WTC11 (cell line): ENCODE data around the gene ABCC11. TPM values are rescaled to one million over a fixed set of nuclear protein-coding genes. Genes with fewer than 3 reads are reported as not detected.

Source experiments
- ATAC-seq: fragments of 200-7000 bp; cut with Tn5 transposase; 2 replicates; pipeline ENCODE4 v1.10.0; 2021; ENCODE audit warnings: mild to moderate bottlenecking, moderate library complexity
- CTCF ChIA-PET: fragments of 300-600 bp; sonication (Branson Sonifier 250); formaldehyde crosslinking; loops from one replicate; lab custom pipeline; 2021; ENCODE audit warnings: antibody characterized with exemption; lab: Charles Lee
- POLR2A ChIA-PET: fragments of 350-600 bp; sonication (Branson Sonifier 250); formaldehyde crosslinking; loops from one replicate; lab custom pipeline; 2021; ENCODE audit warnings: antibody characterized with exemption; lab: Charles Lee
- DNase-seq: peaks from one replicate; pipeline ENCODE4 v3.0.0; 2021; ENCODE audit warnings: low spot score
- H3K27ac Mint-ChIP-seq: 2 replicates; pipeline ENCODE4 v1.8.0; 2021; ENCODE audit warnings: mixed read lengths
- H3K27me3 Mint-ChIP-seq: 2 replicates; pipeline ENCODE4 v1.8.0; 2021; ENCODE audit warnings: low read depth, mild to moderate bottlenecking, moderate library complexity, mixed read lengths
- H3K36me3 Mint-ChIP-seq: 2 replicates; pipeline ENCODE4 v1.8.0; 2021; ENCODE audit warnings: mixed read lengths
- H3K4me1 Mint-ChIP-seq: 2 replicates; pipeline ENCODE4 v1.8.0; 2022; ENCODE audit warnings: mixed read lengths
- H3K4me3 Mint-ChIP-seq: 2 replicates; pipeline ENCODE4 v1.8.0; 2021; ENCODE audit warnings: mild to moderate bottlenecking, moderate library complexity, mixed read lengths
- H3K9me3 Mint-ChIP-seq: 2 replicates; pipeline ENCODE4 v1.8.0; 2021; ENCODE audit warnings: mixed read lengths
- CBFB ChIP-seq: sonication (generic); formaldehyde crosslinking; IDR thresholded peaks from 2 replicates; pipeline ENCODE4 v1.8.1; 2022; ENCODE audit warnings: mild to moderate bottlenecking, low read depth, missing genetic modification reagents
- FOXK1 ChIP-seq: sonication (generic); formaldehyde crosslinking; IDR thresholded peaks from 2 replicates; pipeline ENCODE4 v1.8.0; 2022; ENCODE audit warnings: mild to moderate bottlenecking, moderate library complexity, missing genetic modification reagents
- GABPB1 ChIP-seq: sonication (generic); formaldehyde crosslinking; IDR thresholded peaks from 2 replicates; pipeline ENCODE4 v1.8.1; 2023; ENCODE audit warnings: mild to moderate bottlenecking, missing genetic modification reagents
- IRF1 ChIP-seq: sonication (generic); formaldehyde crosslinking; IDR thresholded peaks from 2 replicates; pipeline ENCODE4 v1.8.0; 2023; ENCODE audit warnings: missing genetic modification reagents
- KAT7 ChIP-seq: sonication (generic); formaldehyde crosslinking; IDR thresholded peaks from 2 replicates; pipeline ENCODE4 v1.8.1; 2023; ENCODE audit warnings: missing genetic modification reagents, mild to moderate bottlenecking, borderline replicate concordance
- MYBL2 ChIP-seq: sonication (generic); formaldehyde crosslinking; IDR thresholded peaks from 2 replicates; pipeline ENCODE4 v1.8.1; 2023; ENCODE audit warnings: mild to moderate bottlenecking, moderate library complexity, missing genetic modification reagents
- NR2C2 ChIP-seq: sonication (generic); formaldehyde crosslinking; IDR thresholded peaks from 2 replicates; pipeline ENCODE4 v1.8.0; 2022; ENCODE audit warnings: mild to moderate bottlenecking, missing genetic modification reagents
- RORB ChIP-seq: fragments of 250-450 bp; sonication (Bioruptor Pico); IDR thresholded peaks from 2 replicates; pipeline ENCODE4 v1.9.0; 2021; ENCODE audit warnings: mild to moderate bottlenecking
- ZNF317 ChIP-seq: sonication (generic); formaldehyde crosslinking; IDR thresholded peaks from 2 replicates; pipeline ENCODE4 v1.8.1; 2023; ENCODE audit warnings: low read depth, mild to moderate bottlenecking, moderate library complexity, missing genetic modification reagents, borderline replicate concordance
- total RNA-seq: library from RNA; stranded (reverse); gene quantifications from 3 replicates; pipeline ENCODE4 v1.2.3, GENCODE V29; 2021
- TF ChIP-seq, protein P1 (sequence below): sonication (generic); formaldehyde crosslinking; conservative IDR thresholded peaks from 2 replicates; pipeline ENCODE4 v1.8.1; 2022; ENCODE audit warnings: mild to moderate bottlenecking, missing genetic modification reagents
- TF ChIP-seq, protein P2 (sequence below): sonication (generic); formaldehyde crosslinking; IDR thresholded peaks from 2 replicates; pipeline ENCODE4 v1.8.0; 2022; ENCODE audit warnings: mild to moderate bottlenecking, missing genetic modification reagents
- TF ChIP-seq, protein P3 (sequence below): sonication (generic); formaldehyde crosslinking; IDR thresholded peaks from 2 replicates; pipeline ENCODE4 v1.8.1; 2023; ENCODE audit warnings: mild to moderate bottlenecking, missing genetic modification reagents, borderline replicate concordance
- TF ChIP-seq, protein P4 (sequence below): sonication (generic); formaldehyde crosslinking; IDR thresholded peaks from 2 replicates; pipeline ENCODE4 v1.8.1; 2023; ENCODE audit warnings: mild to moderate bottlenecking, missing genetic modification reagents
- TF ChIP-seq, protein P5 (sequence below): sonication (generic); formaldehyde crosslinking; conservative IDR thresholded peaks from 2 replicates; pipeline ENCODE4 v1.8.1; 2023; ENCODE audit warnings: mild to moderate bottlenecking, low read depth, missing genetic modification reagents, moderate library complexity

ABCC11 gene
- total RNA-seq, 1 experiment from 2014 or later = not detected

GRCh38 chr16:48204825-48205151 lies 42.6 kb downstream of the ABCC11 start:
- ChIA-PET POLR2A (no interaction called here), CTCF (no interaction called here)
- Mint-ChIP-seq H3K4me3 (no peak overlapping the region), H3K27ac (no peak overlapping the region), H3K4me1 (0 out of 2 replicates have a peak, but pooled peaks cover 5% of the 10 kb centered on the region), H3K36me3 (no peaks in the 10 kb centered on the region), H3K9me3 (no peaks in the 10 kb centered on the region), H3K27me3 (no peaks in the 10 kb centered on the region)
- TF ChIP-seq KAT7 (CRISPR knock-in tag) = no peak
- no peak for TF ChIP-seq CBFB (CRISPR knock-in tag)
- no peak for TF ChIP-seq MYBL2
- no peak for TF ChIP-seq RORB
- TF ChIP-seq, protein P1, sequence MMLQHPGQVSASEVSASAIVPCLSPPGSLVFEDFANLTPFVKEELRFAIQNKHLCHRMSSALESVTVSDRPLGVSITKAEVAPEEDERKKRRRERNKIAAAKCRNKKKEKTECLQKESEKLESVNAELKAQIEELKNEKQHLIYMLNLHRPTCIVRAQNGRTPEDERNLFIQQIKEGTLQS (CRISPR knock-in tag) = no peak
- TF ChIP-seq, protein P2, sequence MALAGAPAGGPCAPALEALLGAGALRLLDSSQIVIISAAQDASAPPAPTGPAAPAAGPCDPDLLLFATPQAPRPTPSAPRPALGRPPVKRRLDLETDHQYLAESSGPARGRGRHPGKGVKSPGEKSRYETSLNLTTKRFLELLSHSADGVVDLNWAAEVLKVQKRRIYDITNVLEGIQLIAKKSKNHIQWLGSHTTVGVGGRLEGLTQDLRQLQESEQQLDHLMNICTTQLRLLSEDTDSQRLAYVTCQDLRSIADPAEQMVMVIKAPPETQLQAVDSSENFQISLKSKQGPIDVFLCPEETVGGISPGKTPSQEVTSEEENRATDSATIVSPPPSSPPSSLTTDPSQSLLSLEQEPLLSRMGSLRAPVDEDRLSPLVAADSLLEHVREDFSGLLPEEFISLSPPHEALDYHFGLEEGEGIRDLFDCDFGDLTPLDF = no peak
- TF ChIP-seq NR2C2 (CRISPR knock-in tag) = no peak
- no peak for TF ChIP-seq IRF1 (CRISPR knock-in tag)
- TF ChIP-seq ZNF317 (CRISPR knock-in tag) = no peak
- TF ChIP-seq, protein P3, sequence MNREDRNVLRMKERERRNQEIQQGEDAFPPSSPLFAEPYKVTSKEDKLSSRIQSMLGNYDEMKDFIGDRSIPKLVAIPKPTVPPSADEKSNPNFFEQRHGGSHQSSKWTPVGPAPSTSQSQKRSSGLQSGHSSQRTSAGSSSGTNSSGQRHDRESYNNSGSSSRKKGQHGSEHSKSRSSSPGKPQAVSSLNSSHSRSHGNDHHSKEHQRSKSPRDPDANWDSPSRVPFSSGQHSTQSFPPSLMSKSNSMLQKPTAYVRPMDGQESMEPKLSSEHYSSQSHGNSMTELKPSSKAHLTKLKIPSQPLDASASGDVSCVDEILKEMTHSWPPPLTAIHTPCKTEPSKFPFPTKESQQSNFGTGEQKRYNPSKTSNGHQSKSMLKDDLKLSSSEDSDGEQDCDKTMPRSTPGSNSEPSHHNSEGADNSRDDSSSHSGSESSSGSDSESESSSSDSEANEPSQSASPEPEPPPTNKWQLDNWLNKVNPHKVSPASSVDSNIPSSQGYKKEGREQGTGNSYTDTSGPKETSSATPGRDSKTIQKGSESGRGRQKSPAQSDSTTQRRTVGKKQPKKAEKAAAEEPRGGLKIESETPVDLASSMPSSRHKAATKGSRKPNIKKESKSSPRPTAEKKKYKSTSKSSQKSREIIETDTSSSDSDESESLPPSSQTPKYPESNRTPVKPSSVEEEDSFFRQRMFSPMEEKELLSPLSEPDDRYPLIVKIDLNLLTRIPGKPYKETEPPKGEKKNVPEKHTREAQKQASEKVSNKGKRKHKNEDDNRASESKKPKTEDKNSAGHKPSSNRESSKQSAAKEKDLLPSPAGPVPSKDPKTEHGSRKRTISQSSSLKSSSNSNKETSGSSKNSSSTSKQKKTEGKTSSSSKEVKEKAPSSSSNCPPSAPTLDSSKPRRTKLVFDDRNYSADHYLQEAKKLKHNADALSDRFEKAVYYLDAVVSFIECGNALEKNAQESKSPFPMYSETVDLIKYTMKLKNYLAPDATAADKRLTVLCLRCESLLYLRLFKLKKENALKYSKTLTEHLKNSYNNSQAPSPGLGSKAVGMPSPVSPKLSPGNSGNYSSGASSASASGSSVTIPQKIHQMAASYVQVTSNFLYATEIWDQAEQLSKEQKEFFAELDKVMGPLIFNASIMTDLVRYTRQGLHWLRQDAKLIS (CRISPR knock-in tag) = no peak
- TF ChIP-seq, protein P4, sequence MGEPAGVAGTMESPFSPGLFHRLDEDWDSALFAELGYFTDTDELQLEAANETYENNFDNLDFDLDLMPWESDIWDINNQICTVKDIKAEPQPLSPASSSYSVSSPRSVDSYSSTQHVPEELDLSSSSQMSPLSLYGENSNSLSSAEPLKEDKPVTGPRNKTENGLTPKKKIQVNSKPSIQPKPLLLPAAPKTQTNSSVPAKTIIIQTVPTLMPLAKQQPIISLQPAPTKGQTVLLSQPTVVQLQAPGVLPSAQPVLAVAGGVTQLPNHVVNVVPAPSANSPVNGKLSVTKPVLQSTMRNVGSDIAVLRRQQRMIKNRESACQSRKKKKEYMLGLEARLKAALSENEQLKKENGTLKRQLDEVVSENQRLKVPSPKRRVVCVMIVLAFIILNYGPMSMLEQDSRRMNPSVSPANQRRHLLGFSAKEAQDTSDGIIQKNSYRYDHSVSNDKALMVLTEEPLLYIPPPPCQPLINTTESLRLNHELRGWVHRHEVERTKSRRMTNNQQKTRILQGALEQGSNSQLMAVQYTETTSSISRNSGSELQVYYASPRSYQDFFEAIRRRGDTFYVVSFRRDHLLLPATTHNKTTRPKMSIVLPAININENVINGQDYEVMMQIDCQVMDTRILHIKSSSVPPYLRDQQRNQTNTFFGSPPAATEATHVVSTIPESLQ (CRISPR knock-in tag) = no peak
- TF ChIP-seq, protein P5, sequence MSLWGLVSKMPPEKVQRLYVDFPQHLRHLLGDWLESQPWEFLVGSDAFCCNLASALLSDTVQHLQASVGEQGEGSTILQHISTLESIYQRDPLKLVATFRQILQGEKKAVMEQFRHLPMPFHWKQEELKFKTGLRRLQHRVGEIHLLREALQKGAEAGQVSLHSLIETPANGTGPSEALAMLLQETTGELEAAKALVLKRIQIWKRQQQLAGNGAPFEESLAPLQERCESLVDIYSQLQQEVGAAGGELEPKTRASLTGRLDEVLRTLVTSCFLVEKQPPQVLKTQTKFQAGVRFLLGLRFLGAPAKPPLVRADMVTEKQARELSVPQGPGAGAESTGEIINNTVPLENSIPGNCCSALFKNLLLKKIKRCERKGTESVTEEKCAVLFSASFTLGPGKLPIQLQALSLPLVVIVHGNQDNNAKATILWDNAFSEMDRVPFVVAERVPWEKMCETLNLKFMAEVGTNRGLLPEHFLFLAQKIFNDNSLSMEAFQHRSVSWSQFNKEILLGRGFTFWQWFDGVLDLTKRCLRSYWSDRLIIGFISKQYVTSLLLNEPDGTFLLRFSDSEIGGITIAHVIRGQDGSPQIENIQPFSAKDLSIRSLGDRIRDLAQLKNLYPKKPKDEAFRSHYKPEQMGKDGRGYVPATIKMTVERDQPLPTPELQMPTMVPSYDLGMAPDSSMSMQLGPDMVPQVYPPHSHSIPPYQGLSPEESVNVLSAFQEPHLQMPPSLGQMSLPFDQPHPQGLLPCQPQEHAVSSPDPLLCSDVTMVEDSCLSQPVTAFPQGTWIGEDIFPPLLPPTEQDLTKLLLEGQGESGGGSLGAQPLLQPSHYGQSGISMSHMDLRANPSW = no peak
- no peak for DNase-seq
- no peak for ATAC-seq

DNA sequence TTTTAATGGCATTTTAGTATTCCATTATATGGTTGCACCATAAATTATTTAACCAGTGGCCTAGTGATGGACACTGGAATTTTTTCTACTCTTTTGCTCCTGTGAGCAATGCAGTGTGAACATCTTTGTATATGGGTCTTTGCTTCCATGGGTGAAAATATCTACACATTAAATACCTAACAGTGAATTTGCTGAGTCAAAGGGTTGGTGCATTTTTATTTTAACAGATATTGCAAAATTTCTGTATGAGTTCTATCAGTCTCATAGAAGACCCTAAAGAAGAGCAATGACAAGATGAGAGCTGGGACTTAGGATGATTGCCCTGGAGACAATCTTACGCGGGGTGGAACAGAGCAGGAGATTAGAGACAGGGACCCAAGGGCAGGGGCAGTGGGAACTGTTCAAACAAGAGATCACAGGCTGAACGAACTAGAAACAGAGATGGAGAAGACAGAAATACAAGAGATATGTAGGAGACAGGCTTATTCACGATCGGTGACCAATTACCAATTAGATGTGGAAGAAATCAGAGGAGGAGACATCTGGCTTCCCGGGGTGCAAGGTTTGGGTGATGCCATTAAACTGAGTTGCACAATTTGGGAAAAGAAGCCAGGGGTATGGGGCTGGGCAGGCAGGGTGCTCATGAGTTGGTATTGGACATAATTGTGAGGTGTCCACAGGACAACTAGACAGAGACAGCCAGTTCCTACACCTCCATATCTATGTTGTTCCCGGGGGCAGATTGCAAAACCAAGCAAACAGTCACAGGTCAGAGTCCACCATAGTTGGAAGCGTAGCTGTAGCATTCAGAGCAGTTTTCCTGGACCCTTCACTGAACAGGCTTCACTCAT lies 43.1 kb downstream of the ABCC11 start:
- ChIA-PET CTCF (no interaction called here), POLR2A (no interaction called here)
- H3K9me3 Mint-ChIP-seq = no peaks in the 10 kb centered on the region
- no peaks in the 10 kb centered on the region for H3K27me3 Mint-ChIP-seq
- no peak overlapping the region for H3K4me3 Mint-ChIP-seq
- no peak overlapping the region for H3K27ac Mint-ChIP-seq
- H3K36me3 Mint-ChIP-seq = no peaks in the 10 kb centered on the region
- H3K4me1 Mint-ChIP-seq = 0 out of 2 replicates have a peak, but pooled peaks cover 5% of the 10 kb centered on the region
- DNase-seq (no peak), ATAC-seq (no peak)
- no peak for TF ChIP-seq FOXK1 (CRISPR knock-in tag)
- peak; percentile 67 for TF ChIP-seq GABPB1
